PC-3 (cell line): ENCODE results near the gene COL5A2.

Experiments
- CTCF ChIP-seq: fragments of 300-600 bp; sonication (generic); conservative IDR thresholded peaks from 2 replicates; pipeline ENCODE4 v1.5.1; 2017; ENCODE audit warnings: antibody characterized with exemption, low read depth, mild to moderate bottlenecking, low read length
- EZH2 ChIP-seq: fragments of 300-600 bp; sonication (generic); IDR thresholded peaks from one replicate; pipeline ENCODE4 v1.6.1; 2017; ENCODE audit warnings: antibody characterized with exemption, mild to moderate bottlenecking, low read length; ENCODE audit not compliant: unreplicated experiment

GRCh38 chr2:189127756-189128155 lies 51.8 kb downstream of the COL5A2 start:
- TF ChIP-seq CTCF = no peak
- TF ChIP-seq EZH2 = no peak
